Measurements from ENCODE around the gene HSPB8.
A peak's percentile ranks its signal among the peaks of the same experiment; 100 is the strongest.
"Not testable (repeated sequence)": the region's sequence is repeated elsewhere in the genome, so short reads cannot be mapped to it uniquely, and the experiment has no call there.

HSPB8 gene

GRCh38 chr12:119207063-119207560, 28.4 kb downstream of the HSPB8 start:
- DNase-seq = peak; percentile 63

DNA sequence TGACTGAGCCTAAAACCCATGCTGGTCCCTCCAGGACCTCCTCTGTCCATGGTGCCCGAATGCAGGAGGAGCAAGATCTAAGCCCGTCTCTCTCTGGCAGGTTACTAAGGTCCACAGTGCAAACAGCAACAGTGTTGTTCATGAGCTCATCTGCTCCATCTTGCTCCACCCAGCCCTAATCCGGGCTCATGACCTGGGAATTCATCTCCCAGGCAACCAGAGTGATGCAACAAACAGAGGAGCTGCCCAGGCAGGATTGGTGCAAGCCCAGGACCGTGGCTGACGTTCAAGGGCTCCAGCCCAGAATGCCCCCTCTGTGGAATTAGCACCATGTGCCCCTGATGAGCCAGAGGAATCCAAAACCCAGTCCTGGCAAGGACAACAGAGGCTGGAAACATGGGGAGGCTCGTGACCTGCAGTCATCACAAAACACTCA, 29.9 kb downstream of the HSPB8 start:
- DNase-seq = peak; percentile 38

DNA sequence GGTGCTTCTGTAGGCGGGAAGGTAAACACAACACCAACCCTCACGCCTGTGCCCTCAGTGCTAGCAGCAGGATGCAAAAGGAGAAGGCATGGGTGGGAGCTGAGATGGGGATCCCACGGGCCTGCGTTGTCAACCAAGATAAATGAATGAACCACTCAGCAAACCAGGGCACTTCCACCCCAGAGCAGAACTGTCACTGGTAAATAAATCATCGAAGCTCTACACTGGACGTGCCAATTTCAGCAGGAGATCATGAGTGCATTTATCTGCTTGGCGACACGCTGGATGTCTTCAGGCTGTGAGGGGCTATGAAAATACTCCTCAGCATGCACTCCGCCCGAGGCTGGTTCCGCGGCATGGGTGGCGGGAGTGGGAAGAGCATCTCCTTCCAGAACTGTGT, 33.2 kb downstream of the HSPB8 start:
- DNase-seq = no peak

GRCh38 chr12:119216084-119216483, 37.4 kb downstream of the HSPB8 start:
- DNase-seq = no peak

GRCh38 chr12:119218875-119219274, 40.1 kb downstream of the HSPB8 start:
- DNase-seq = not testable (repeated sequence)

- DNase-seq = no peak
These were observed 43.7 kb downstream of the HSPB8 start for GRCh38 chr12:119222222-119222951.

- no peak for DNase-seq
These were observed 46.7 kb downstream of the HSPB8 start for GRCh38 chr12:119225454-119225853.

DNA sequence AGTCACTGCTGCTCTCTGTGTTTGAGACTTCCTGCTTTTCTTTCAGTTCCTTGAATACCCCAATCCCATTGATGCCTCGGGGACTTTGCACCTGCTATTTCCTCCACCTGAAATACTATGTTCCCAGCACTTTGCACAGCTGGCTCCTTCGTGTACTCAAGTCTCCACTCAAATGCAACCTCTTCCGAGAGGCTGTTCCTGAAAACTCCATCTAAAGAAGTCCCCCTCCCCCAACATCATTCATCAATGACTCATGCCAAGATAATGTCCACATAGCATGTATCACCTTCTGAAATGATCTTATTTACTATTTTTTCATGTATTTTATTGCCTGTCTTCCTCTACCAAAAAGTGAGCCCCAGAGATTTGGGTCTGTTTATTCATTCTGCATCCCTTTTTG, 48.6 kb downstream of the HSPB8 start:
- no peak for DNase-seq

DNA sequence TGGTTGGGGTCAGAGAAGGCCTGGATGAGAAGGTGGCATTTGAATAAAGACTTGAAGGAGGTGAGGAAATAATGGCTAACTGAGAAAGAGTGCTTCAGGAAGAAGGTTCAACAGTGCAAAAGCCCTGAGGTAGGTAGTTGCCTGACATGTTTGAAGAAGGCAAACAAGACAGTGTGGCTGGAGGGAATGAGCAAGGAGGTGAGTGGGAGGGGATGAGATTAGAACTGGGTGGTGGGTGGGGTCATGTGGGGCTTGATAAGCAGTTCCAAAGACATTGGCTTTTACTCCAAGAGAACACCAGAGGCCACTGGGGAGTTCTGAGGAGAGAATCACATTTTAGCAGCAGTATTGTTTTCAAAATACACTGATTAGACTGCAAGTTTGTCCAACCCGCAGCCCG, 50.5 kb downstream of the HSPB8 start:
- DNase-seq = no peak

GRCh38 chr12:119229837-119230236, 51.1 kb downstream of the HSPB8 start:
- no peak for DNase-seq

DNA sequence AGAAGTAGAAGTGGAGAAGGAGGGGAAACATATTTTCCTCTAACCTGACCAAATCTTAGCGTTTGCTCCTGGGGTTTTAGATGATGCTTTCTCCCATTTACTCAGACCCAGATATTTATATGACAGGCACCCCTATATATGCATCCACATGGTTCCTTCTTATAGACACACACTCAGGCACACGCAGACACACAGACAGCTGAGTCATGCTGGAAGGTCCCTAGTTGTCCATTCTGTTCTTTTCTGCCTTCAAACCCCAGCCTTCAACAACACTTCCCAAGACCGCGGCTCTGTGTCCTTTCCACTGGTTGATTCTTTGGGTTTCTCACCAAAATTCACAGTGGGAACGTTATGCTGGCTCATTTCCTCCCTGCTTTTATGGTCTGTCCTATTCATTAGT, 52.1 kb downstream of the HSPB8 start:
- no peak for DNase-seq

DNA sequence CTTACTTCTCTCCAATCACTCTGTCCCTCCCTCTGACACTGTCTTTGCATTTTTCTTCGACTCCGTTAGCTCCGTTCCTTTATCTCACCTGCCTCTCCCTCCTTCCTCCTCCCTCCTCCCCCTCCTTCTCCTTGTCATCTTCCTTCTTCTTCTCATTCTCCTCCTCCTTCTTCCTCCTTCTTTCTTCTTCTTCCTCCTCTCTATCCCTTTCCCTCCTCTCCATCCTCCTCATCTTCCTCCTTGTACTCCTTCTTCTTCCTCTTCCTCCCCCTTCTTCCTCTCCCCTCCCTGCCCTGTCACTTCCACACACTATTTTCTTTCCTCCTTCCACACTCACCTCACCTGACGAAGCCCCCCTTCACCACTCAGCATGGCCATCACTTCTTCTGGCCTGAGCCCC, 53.0 kb downstream of the HSPB8 start:
- no peak for DNase-seq

- DNase-seq = no peak
These were observed 56.5 kb downstream of the HSPB8 start for GRCh38 chr12:119235197-119235751.

DNA sequence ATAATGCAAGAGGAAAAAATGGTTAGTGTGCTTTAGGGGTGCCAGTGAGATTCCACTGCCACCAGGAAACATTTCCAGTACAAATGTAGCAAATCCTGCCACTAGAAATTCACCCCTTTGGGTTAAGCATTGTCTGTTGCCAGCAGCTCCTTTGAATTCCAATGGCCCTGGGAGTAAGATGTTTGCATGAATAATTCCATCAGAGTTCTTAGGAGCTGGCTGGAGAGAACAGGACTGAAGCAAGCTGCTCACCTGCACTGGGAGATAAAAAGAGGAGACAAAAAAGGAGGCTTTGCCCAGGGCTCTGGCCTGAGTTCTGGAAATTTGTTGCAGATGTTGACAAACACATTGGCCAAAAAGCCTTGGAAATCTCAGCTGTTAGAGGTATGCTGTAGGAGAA, 57.6 kb downstream of the HSPB8 start:
- no peak for DNase-seq

GRCh38 chr12:119239040-119239439, 60.3 kb downstream of the HSPB8 start:
- DNase-seq = no peak

DNA sequence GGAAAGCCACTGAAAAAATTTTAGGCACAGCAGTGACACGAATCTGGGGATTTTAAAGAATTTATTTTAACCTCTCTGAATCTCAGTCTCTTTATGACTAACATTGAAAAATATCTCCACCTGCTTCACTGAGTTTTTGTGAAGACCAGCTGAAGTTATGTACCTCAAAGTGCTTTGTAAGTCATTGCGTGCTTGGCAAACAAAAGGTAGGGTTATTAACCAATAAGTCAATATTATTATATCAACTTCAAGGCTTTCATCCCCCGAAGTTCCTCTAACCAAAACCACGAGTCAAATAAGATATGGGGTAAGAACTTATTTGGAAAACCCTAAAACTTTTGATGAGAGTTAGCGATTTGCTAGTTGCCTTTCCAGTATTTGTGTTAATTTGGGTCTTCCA, 62.3 kb downstream of the HSPB8 start:
- no peak for DNase-seq

GRCh38 chr12:119241580-119242169, 62.9 kb downstream of the HSPB8 start:
- no peak for DNase-seq
